NCI-H345 (cell line): Measurements from ENCODE around the gene AGO4.
"Not testable (repeated sequence)": the region's sequence is repeated elsewhere in the genome, so short reads cannot be mapped to it uniquely, and the experiment has no call there.

Experiments
- DNase-seq: peaks from one replicate; lab custom pipeline; 2025; lab: John Stamatoyannopoulos, UW

The AGO4 gene

DNA sequence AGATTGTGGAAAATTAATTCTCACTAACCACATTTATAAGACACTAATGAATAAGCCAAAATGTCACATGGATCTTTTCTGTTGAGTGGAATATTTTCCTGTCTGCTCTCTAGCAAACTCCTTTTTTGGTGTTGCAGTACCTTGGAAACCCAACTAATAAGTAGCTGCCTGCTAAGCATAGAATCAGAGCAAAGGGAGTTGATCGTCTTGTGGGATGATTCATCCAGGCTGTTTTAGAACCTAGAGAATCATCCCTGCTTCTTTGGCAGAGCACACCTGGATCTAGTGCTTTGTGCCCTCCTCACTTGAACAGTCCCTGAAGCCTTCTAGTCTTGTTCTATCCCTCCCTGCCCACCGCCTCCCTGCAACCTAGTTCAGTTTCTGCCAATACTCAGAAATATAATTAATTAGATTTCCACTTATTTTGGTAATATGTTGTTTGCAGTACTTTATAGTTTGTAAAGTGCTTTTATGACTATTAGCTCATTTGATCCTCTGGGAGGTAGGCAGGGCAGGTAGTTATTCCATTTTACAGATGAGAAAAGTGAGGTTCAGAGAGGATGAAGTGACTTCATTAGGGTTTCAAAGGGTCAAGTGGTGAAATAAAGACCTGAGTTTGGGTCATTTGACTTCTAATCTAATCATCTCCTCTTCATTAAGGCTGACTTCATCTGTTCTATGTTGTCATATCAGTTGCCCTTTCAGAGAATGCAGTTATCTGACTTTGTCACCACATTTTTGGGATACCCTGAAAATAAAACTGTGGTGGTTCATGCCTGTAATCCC is 2.5 kb downstream of the AGO4 start:
- DNase-seq: no peak

DNA sequence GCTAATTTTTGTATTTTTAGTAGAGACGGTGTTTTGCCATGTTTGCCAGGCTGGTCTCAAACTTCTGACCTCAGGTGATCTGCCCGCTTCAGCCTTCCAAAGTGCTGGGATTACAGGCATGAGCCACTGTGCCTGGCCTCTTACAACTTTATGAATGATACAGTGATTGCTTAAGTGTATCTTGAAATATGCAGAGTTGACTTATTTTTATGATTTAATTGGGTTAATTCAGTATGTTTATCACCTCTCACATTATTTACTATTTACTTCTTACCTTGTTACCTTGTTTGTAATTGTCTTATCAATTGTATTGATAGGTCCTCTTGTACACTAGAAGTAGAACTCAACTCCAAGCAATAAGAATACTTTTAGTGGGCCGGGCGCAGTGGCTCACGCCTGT is 4.9 kb downstream of the AGO4 start:
- not testable (repeated sequence) for DNase-seq

DNA sequence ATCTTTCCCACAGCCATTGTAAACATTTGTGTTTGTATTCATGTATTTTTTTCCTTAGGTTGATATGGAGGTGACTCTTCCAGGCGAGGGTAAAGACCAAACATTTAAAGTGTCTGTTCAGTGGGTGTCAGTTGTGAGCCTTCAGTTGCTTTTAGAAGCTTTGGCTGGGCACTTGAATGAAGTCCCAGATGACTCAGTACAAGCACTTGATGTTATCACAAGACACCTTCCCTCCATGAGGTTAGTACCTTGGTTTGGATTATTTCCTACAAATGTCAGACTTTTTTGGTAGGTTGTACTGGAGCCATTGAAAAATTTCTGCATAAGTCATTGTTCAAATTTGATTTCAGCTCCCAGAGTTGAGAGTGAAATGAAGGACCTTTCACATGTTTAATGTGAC is 17.4 kb downstream of the AGO4 start:
- no peak for DNase-seq

DNA sequence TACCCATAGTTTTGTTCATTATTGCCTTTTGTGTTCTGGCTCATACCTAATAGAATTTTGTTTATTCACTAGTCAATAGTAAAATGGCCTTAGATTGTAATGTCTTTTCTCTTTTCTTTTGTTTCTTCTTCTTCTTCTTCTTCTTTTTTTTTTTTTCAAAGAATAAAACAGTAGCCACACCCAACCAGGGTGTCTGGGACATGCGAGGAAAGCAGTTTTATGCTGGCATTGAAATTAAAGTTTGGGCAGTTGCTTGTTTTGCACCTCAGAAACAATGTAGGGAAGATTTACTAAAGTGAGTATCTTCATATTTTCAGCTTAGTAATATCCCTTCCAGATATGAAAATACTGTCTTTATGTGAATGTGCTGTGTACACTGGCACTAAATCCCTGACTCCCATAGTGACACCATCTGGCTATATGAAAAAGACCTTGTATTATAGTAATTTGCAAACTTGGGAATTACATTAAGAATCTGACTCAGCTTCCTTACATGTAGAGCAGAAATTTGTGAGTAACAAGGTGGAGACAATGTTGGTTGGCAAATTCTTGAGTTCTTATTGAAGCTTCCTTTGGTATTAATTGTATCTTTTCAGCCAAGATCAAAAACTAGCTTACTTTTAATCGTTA is 24.6 kb downstream of the AGO4 start:
- DNase-seq: no peak

DNA sequence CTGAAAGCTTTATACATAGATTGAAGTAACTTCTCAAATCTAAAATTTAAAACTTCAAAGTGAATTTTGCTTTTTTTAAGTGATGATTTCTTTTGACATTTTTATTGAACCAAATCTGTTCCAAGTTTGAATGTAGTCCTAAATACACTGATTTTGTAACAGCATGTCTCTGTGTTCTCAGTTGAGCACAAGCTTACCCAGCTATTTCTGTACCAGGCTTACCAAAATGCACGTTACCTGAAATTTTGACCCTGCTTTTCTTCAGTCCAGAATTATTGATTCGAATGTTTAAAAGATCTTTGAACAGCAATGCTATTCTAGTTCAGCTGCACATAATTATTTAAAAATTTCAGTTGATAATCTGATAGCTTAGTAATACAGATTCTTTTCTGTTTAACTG is 25.6 kb downstream of the AGO4 start:
- DNase-seq: no peak

DNA sequence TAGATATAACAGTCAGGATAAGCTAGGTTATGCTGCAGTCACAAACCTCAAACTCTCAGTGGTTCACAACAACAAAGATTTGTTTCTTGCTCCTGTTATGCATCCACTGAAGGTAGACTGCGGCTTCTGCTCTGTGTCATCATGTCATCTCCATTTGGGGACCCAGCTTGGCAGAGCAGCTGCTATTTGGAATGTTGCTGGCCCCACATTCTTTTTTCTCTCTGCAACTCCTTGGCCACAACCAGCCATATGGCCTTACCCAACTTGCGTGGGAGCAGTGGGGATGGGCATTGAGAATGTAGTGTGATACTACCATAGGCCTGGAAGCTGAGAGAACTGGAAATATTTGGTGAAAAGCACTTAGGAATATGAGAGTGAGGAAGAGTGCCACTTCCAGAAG is 26.4 kb downstream of the AGO4 start:
- no peak for DNase-seq

DNA sequence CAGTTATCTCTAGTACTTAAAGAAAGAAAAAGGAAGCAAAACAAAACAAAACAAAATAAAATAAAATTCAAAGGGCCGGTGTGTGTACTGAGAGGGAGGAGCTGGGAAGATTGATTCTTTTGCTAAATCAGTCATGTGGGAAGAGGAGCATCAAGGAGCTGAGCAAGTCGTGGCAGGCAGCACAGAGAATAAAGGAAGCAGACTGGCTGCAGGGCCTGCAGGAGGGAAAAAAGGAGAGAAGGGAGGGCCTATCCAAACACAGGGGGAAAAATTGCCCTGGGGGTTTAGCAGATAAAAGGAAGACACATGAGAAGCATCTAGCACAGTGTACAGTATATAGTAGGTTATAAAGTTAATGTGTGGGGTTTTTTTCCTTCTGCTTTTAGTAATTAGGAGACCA is 27.6 kb downstream of the AGO4 start:
- peak; percentile 73 for DNase-seq

DNA sequence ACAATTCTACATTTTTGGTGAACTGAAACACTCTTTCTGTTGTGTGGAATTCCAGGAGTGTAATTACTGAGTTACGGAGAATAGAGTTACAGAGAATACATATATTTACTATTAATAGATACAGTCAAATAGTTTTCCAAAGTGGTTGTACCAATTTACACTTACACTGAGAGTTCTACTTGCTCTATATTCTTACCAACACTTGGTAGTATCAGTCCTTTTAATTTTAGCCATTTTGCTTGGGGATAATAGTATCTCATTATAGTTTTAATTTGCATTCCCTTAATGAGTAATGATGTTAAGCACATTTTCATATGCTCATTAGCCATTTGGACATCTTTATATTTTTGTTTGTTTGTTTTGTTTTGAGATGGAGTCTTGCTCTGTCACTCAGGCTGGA is 28.9 kb downstream of the AGO4 start:
- DNase-seq: no peak

DNA sequence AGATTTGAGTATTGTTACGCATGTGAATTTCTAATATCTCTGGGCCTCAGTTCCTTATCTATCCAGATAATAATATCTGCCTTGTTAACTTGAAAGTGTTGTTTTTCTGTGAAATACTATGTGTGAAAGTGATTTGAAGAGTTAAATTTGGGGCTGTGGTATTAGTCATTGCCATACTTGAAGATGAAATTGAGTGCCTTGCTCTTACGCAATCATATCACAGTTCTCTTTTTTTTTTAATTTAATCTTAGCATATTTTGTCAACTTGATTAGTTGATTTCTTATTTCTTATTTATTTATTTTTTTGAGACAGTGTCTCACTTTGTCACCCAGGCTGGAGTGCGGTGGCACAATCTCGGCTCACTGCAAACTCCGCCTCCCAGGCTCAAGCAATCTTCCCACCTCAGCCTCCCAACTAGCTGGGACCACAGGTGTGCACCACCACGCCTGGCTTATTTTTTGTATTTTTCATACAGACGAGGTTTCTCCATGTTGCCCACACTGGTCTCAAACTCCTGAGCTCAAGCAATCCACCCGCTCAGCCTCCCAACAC is 31.0 kb downstream of the AGO4 start:
- no peak for DNase-seq

DNA sequence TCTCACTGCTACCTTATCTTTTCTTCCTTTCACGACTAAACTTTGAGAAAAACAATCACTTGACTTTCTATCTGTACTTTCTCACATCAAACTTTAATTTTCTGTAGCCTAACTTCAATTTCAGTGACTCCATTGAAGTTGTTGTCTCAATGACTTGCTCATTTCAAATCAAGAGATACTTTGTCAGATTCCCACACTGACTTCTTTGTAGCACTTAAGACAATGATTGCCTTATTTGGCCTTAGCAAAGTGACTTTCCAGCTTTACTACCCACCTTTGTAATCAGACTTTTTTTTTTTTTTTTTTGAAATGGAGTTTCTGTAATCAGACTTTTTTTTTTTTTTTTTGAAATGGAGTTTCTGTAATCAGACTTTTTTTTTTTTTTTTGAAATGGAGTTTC is 37.0 kb downstream of the AGO4 start:
- DNase-seq: no peak

DNA sequence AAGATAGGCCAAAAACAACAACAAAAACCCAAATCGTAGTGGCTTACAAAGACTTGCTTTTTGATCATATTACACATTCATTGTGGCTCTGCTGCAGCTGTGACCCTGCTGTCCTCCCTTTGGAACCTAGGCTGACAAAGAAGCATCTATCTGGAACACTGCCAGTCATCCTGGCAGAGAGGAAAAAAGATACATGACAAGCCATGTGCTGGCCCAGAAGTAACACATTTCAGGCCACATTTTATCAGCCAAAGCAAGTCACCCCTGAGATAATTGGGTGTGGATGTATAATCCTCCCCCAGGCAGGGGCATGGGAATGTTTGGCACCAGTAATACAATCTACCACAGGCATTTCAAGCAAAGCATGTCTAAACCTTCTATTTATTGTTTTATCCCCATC is 38.0 kb downstream of the AGO4 start:
- no peak for DNase-seq

DNA sequence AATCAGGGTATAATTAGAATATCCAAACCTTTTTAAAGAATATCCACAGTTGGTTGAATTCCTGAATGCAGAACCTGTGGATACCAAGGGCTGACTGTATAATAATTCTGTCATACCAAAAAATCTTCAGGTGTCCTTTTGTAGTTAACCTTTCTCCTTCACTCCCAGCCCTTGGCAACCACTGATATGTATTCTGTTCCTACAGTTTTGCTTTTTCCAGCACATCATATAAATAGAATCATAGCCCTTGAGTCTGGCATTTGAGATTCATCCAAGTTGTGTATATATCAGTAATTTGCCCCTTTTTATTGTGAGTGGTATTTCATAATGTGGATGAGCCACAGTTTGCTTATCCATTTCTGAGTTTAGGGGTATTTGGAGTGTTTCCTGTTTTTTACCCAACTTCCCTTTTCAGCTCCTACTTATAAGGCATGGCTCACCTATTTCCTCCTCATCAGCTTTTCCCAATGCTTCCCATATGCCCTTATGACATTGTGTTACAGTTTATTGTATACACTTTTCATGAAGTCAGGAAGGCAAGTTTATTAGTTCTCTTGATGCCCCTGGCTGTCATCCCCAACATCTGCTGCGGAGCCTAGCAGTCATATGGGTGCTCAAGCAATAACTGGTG is 40.2 kb downstream of the AGO4 start:
- no peak for DNase-seq

DNA sequence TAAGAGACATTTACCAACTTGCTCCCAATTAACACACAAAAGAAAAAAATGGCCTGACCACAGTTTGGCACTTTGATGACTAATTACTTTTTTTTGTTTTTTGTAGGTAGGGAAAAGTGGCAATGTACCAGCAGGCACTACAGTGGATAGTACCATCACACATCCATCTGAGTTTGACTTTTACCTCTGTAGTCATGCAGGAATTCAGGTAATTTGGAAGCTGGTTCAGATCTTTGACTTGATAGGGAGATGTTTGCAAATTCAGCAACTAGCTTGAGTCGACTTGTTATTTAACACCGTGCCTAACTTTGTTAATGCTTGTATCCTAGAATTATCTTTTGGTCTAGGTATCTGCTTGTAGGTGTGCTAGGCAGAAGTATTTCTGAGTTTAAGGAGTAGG is 42.2 kb downstream of the AGO4 start:
- no peak for DNase-seq

DNA sequence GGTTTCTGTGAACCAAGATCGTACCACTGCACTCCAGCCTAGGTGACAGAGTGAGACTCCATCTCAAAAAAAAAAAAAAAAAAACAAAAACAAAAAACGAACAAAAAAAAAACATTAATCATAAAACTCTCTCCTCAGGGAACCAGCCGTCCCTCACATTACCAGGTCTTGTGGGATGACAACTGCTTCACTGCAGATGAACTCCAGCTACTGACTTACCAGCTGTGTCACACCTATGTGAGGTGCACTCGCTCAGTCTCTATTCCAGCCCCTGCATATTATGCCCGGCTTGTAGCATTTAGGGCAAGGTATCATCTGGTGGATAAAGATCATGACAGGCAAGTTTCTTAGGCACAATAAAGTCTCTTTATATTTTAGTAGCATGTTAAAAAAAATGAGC is 42.9 kb downstream of the AGO4 start:
- no peak for DNase-seq

DNA sequence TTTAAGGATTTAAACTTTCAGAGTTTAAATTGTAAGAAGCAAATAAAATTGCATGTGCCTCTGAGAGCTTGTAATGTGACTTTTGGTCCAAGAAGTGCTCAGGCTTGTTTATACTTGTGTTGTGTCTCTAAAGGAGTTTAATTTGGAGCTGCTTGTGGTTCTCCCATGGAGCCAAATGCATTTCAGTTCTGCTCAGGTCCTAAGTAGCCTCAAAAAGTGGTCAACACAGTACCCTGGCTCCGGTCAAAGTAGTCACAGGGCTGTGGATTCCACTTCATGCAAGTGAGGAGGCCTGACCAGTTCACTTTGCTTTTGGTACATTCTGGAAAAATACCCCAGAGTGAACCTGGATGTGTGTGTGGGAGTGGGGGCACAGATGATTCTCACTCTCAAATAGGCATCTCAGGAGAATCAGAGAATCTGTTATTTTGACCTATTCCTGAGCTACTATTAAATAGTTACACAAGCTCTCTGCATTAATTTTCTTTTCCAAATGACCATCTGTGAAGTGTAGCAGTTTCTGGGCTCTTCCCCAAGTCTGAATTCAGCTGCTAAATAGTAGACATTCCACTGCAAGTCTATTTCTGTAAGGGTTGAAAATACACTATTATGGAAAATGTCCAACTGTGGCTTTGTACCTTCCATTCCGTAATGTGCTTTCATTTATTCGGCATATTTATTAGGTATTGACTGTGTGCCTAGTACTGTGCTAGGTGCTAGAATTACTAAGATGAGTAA is 43.5 kb downstream of the AGO4 start:
- no peak for DNase-seq

DNA sequence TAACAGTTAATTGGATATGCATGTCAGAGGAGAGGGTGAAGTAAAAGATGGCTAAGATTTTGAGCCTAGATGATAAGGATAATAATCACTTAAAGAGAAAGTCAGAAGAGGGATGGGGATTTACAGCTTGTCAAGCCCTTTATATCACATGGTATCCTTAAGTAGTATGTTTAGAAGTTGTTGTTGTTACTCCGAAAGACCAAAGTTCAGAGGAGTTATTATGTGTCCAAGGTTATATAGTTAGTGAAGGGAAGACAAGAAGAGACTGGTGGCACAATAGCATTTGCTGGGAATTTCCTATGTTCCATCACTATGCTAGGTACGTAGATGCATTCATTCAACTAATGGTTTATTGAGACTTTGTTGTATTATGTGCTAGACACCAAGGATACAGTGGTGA is 44.4 kb downstream of the AGO4 start:
- no peak for DNase-seq

DNA sequence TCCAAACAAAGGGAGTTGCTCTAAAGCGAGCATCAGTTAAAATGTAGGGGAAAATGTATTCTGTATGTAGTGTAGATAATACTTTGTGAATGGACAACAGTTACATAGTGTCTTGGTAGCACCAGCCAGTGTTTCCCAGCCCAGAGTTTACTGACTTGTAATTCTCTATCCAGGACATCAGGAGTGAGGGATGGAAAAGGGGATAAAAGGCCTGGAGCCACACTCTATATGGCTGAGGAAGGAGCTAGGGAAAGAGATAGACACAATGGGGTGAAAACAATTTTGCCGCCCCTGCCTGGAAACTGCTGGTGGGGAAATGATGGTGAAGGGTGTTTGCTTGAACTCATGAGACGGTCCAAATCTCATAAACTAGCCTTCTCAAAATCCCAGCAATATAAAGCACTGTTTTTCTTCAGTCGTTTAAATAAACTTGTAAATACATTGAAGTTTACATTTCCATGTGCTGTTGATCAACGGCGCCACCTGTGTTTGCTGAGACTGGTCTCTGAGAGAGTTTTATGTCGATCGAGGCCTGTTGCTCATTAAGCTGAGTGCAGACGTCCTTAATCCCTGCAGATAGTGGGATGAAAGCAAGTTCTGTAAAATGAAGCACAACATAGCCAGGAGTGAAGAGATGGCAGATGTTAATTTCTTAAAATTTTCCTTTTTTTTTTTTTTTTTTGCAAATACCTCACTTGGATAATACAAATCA is 47.3 kb downstream of the AGO4 start:
- DNase-seq: no peak

DNA sequence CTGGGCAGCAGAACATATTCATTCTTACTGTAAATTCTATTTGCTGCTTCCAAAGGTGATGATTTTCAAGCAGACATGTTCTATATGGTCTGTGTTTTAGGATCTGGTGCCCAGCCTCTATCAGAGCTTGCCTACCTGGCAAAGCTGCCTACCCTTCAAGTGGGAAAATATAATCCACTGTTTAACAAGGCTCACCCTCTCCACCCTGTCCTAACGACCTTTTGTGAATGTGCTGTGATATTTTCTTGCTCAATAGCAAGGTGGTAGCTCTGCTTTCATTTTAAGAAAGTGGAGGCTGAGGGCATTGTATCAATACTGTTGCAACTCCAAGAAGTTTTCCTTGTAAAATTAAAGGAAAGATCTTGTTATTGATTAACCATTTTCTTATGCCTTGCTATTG is 49.1 kb downstream of the AGO4 start:
- no peak for DNase-seq

DNA sequence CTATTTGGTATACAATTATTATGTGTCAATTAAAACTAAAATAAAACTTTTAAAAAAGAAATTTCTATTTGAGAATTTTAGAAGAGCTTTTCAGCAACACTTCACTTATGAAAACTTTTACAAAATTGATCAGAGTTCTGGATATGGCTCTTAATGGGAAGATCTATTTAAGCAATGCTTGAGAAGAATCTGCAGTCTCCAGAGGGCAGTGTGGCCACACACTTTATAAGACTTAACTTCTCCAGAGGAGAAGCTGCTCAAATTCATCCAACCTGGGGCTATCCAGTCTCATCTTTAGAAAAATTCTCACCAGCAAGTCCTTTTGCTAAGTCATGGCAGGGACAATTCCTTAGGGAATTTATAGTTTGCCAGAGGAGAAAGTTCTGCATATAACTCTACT is 50.0 kb downstream of the AGO4 start:
- DNase-seq: no peak

DNA sequence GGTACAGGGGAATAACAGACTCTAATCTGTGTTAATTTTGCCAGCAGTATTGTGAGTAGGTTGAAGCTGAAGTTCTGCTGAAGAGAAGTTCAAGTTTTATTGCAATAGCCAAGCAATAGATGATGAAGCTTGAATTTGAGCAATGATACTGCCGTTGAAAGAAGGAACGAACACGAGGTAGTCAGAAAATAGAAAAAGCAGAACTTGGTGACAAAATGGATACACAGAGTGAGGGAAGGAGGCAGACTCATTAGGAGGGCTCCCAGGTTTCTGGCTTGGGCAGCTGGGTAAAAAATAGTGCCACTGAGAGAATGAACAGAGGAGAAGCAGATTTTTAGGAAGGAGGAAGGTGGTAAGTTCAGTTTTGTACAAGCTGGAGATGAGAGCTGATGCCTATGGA is 52.9 kb downstream of the AGO4 start:
- no peak for DNase-seq

DNA sequence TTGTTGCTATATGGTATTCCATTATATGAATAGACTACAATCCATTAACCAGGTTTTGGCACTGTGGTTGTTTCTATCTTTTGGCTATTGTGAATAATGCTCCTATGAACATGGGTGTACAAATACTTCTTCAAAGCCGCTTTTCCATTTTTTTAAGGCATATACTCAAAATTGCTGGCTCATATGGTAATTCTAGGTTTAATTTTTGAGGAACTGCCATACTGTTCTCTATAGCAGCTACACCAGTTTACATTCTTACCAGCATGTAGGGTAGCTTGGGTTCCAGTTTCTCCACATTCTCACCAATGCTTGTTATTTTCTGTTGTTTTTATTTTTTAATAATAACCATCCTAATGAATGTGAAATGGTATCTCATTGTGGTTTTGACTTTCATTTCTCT is 55.3 kb downstream of the AGO4 start:
- no peak for DNase-seq
